GM23338 (cell line): ENCODE measurements around the gene HYAL2. TPM values are rescaled to one million over a fixed set of nuclear protein-coding genes. Genes with fewer than 3 reads are reported as not detected.

Experiments
- ATAC-seq: fragments of 200-7000 bp; cut with Tn5 transposase; 3 replicates; pipeline ENCODE4 v1.9.1; 2020
- DNase-seq: peaks from one replicate; pipeline ENCODE4 v3.0.0-alpha.2; 2015; ENCODE audit warnings: low spot score
- H2AFZ ChIP-seq: fragments of 200-600 bp; sonication (generic); 2 replicates; pipeline ENCODE4 v1.8.0; 2016; ENCODE audit warnings: antibody characterized with exemption, mild to moderate bottlenecking, moderate library complexity
- H3F3A ChIP-seq: fragments of 200-600 bp; sonication (generic); replicated peaks from 2 replicates; pipeline ENCODE4 v1.8.0; 2017; ENCODE audit warnings: antibody characterized with exemption, mixed run types, low read depth
- H3K27ac ChIP-seq: fragments of 200-600 bp; sonication (generic); 2 replicates; pipeline ENCODE4 v1.6.1; 2016; ENCODE audit warnings: low read depth
- H3K27me3 ChIP-seq: fragments of 200-600 bp; sonication (generic); 2 replicates; pipeline ENCODE4 v1.8.0; 2016; ENCODE audit warnings: mild to moderate bottlenecking, mixed run types, moderate library complexity; ENCODE audit not compliant: insufficient read depth
- H3K36me3 ChIP-seq: fragments of 200-600 bp; sonication (generic); 2 replicates; pipeline ENCODE4 v1.8.0; 2016; ENCODE audit warnings: mild to moderate bottlenecking; ENCODE audit not compliant: insufficient read depth
- H3K4me1 ChIP-seq: fragments of 200-600 bp; sonication (generic); 2 replicates; pipeline ENCODE4 v1.8.0; 2016; ENCODE audit warnings: mild to moderate bottlenecking, moderate library complexity; ENCODE audit not compliant: insufficient read depth
- H3K4me2 ChIP-seq: fragments of 200-600 bp; sonication (generic); 2 replicates; pipeline ENCODE4 v1.7.1; 2017; ENCODE audit warnings: mixed run types
- H3K4me3 ChIP-seq: fragments of 200-600 bp; sonication (generic); 2 replicates; pipeline ENCODE4 v1.6.1; 2016; ENCODE audit warnings: mixed run types
- H3K79me2 ChIP-seq: fragments of 200-600 bp; sonication (generic); replicated peaks from 2 replicates; pipeline ENCODE4 v1.8.0; 2017; ENCODE audit warnings: mild to moderate bottlenecking; ENCODE audit not compliant: insufficient read depth
- H3K9me2 ChIP-seq: fragments of 200-600 bp; sonication (generic); 2 replicates; pipeline ENCODE4 v1.8.0; 2017; ENCODE audit not compliant: insufficient read depth
- H4K20me1 ChIP-seq: fragments of 200-600 bp; sonication (generic); replicated peaks from 2 replicates; pipeline ENCODE4 v1.8.0; 2017; ENCODE audit warnings: mild to moderate bottlenecking; ENCODE audit not compliant: insufficient read depth
- H3K27ac Mint-ChIP-seq: 2 replicates; pipeline ENCODE4 v1.8.0; 2020; ENCODE audit warnings: inconsistent platforms, mild to moderate bottlenecking, moderate library complexity, mixed read lengths
- H3K27me3 Mint-ChIP-seq: 3 replicates; pipeline ENCODE4 v1.8.0; 2022; ENCODE audit warnings: low read depth, mild to moderate bottlenecking, moderate library complexity, mixed read lengths, inconsistent platforms; ENCODE audit not compliant: insufficient read depth, poor library complexity
- H3K36me3 Mint-ChIP-seq: 3 replicates; pipeline ENCODE4 v1.8.0; 2021; ENCODE audit warnings: low read depth, mild to moderate bottlenecking, inconsistent platforms, moderate library complexity, mixed read lengths
- H3K4me1 Mint-ChIP-seq: 3 replicates; pipeline ENCODE4 v1.8.0; 2020; ENCODE audit warnings: mild to moderate bottlenecking, inconsistent platforms, mixed read lengths
- H3K4me3 Mint-ChIP-seq: 3 replicates; pipeline ENCODE4 v1.8.0; 2021; ENCODE audit warnings: moderate library complexity, mild to moderate bottlenecking, inconsistent platforms, mixed read lengths
- H3K9me3 Mint-ChIP-seq: 3 replicates; pipeline ENCODE4 v1.8.0; 2020; ENCODE audit warnings: moderate library complexity, mild to moderate bottlenecking, inconsistent platforms, mixed read lengths
- CREB1 ChIP-seq: fragments of 250-450 bp; sonication (Bioruptor Pico); IDR thresholded peaks from 2 replicates; pipeline ENCODE4 v1.5.0; 2020; ENCODE audit warnings: low read depth, mild to moderate bottlenecking, moderate library complexity
- EZH2 ChIP-seq: fragments of 200-600 bp; sonication (generic); IDR thresholded peaks from one replicate; pipeline ENCODE4 v1.8.0; 2017; ENCODE audit warnings: antibody characterized with exemption, mild to moderate bottlenecking, low read depth; ENCODE audit not compliant: unreplicated experiment
- EZH2phosphoT487 ChIP-seq: fragments of 200-600 bp; sonication (generic); IDR thresholded peaks from one replicate; pipeline ENCODE4 v1.8.1; 2018; ENCODE audit warnings: antibody characterized with exemption; ENCODE audit not compliant: unreplicated experiment
- NANOG ChIP-seq: IDR thresholded peaks from 2 replicates; pipeline ENCODE4 v1.6.1; 2016; ENCODE audit warnings: antibody characterized with exemption, borderline replicate concordance
- POLR2AphosphoS5 ChIP-seq: IDR thresholded peaks from 2 replicates; pipeline ENCODE4 v1.6.1; 2016; ENCODE audit warnings: antibody characterized with exemption, low read depth
- ZNF114 ChIP-seq: fragments of 250-450 bp; sonication (Bioruptor Pico); IDR thresholded peaks from 2 replicates; pipeline ENCODE4 v1.5.0; 2020; ENCODE audit warnings: mild to moderate bottlenecking, moderate library complexity
- ZNF331 ChIP-seq: fragments of 250-450 bp; sonication (Bioruptor Pico); IDR thresholded peaks from 2 replicates; pipeline ENCODE4 v1.5.0; 2020; ENCODE audit warnings: low read depth, mild to moderate bottlenecking, moderate library complexity
- polyA plus RNA-seq: library from polyadenylated mRNA; unstranded; fragments of >200 nt; fragmentation: Nextera tagmentation; extraction: Ambion mirVana; gene quantifications from 2 replicates; pipeline ENCODE4 v1.2.1, GENCODE V29; 2016
- total RNA-seq: library from RNA; depleted of rRNA; stranded (reverse); fragments of >200 nt; shearing (Covaris generic); gene quantifications from 2 replicates; pipeline ENCODE4 v1.2.3, GENCODE V29; 2014
- TF ChIP-seq, protein P1 (sequence below), 2 experiments: fragments of 200-600 bp in 1 of 2; sonication (generic) in 1 of 2; conservative IDR thresholded peaks; 2 replicates each; pipeline versions ENCODE4 v1.5.1 to v1.6.1; 2016 to 2017; ENCODE audit warnings: antibody characterized with exemption in 2 of 2, low read depth in 2 of 2, mild to moderate bottlenecking in 2 of 2, moderate library complexity in 1 of 2
- TF ChIP-seq, protein P2 (sequence below): IDR thresholded peaks from 2 replicates; pipeline ENCODE4 v1.6.1; 2016; ENCODE audit warnings: antibody characterized with exemption
- TF ChIP-seq, protein P3 (sequence below): IDR thresholded peaks from one replicate; pipeline ENCODE4 v1.6.1; 2018; ENCODE audit warnings: antibody characterized with exemption; ENCODE audit not compliant: unreplicated experiment

HYAL2 gene
- total and polyA plus RNA-seq, 2 experiments from 2014 or later: 28.9 to 74.3 TPM

DNA sequence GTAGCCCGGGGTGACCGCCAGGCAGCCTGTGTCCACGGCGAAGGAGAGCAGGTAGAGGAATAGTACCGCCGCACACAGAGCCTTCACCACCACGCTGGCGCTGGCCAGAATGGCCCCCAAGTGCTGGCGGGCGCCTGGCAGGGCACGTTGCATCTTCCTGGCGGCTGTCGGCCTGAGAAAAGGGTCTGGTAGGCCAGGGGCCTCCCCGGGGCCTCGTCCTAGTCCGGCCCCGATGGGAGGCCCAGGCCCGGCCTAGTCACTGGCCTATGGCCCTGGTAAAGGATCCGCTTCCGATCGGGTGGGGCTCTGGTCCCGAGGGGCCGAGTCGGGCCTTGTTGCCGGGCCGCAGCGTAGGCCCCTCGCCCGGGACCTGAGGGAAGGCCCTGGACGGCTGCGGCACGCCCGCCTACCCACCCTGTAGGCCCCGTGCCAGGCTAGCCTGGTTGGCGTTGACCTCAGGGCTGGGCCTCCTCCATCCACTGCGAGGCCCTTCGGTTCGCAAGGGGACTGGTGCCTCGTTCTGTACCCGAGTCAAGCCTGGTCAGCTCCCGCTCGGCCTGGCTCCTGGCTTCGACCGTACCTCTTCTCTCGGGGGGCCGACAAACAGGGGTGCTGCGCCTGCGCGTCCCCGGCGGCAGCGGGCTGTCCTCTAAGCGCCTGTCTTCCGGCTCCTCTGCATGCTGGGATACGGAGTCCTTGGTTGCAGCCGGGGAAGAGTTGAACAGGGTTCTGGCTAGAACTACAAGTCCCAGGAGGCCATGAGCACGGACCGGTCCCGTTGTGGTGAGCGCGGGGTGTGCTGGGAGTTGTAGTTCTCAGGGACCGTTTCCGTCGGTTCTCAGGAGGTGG, 36.6 kb upstream of the HYAL2 start, which contains the start of gene TMEM115:
Gene TMEM115 (minus strand): TSS at position 611 of the 849 bp plus-strand sequence. CDS start 458 bp downstream, at position 153.
- Histone ChIP-seq H4K20me1 (peaks cover 24% of the 10 kb centered on the region), H3K36me3 (no peaks in the 10 kb centered on the region), H3K4me2 (peak within 1 kb of the TSS; percentile 92), H2AFZ (peak within 1 kb of the TSS; percentile 93), H3K4me3 (peak within 1 kb of the TSS; percentile 75), H3K9me2 (no peaks in the 10 kb centered on the region), H3K4me1 (peaks cover 10% of the 10 kb centered on the region; the same call in 1 of the 2 replicates), H3K27me3 (peaks cover 8% of the 10 kb centered on the region; the same call in 1 of the 2 replicates), H3K27ac (no peak within 1 kb of the TSS), H3K79me2 (peaks cover 21% of the 10 kb centered on the region), H3F3A (no peaks in the 10 kb centered on the region)
- H3K27me3 Mint-ChIP-seq: peaks cover 14% of the 10 kb centered on the region
- no peaks in the 10 kb centered on the region; the same call in 2 of the 3 replicates for H3K9me3 Mint-ChIP-seq
- H3K27ac Mint-ChIP-seq: peak within 1 kb of the TSS; percentile 80; the same call in 1 of the 2 replicates
- peak within 1 kb of the TSS; percentile 93 for H3K4me3 Mint-ChIP-seq
- peaks cover 22% of the 10 kb centered on the region for H3K4me1 Mint-ChIP-seq
- H3K36me3 Mint-ChIP-seq: peaks cover 7% of the 10 kb centered on the region
- ATAC-seq (peak; percentile 98), DNase-seq (peak; percentile 99)
- TF ChIP-seq, protein P1, sequence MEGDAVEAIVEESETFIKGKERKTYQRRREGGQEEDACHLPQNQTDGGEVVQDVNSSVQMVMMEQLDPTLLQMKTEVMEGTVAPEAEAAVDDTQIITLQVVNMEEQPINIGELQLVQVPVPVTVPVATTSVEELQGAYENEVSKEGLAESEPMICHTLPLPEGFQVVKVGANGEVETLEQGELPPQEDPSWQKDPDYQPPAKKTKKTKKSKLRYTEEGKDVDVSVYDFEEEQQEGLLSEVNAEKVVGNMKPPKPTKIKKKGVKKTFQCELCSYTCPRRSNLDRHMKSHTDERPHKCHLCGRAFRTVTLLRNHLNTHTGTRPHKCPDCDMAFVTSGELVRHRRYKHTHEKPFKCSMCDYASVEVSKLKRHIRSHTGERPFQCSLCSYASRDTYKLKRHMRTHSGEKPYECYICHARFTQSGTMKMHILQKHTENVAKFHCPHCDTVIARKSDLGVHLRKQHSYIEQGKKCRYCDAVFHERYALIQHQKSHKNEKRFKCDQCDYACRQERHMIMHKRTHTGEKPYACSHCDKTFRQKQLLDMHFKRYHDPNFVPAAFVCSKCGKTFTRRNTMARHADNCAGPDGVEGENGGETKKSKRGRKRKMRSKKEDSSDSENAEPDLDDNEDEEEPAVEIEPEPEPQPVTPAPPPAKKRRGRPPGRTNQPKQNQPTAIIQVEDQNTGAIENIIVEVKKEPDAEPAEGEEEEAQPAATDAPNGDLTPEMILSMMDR (conservative IDR thresholded peaks at IDR 0.05; ENCODE audit: low read depth in 2 of 2): no peak
- TF ChIP-seq POLR2AphosphoS5 (peak; percentile 72), CREB1 (CRISPR knock-in tag) (peak; percentile 86)
- TF ChIP-seq, protein P2, sequence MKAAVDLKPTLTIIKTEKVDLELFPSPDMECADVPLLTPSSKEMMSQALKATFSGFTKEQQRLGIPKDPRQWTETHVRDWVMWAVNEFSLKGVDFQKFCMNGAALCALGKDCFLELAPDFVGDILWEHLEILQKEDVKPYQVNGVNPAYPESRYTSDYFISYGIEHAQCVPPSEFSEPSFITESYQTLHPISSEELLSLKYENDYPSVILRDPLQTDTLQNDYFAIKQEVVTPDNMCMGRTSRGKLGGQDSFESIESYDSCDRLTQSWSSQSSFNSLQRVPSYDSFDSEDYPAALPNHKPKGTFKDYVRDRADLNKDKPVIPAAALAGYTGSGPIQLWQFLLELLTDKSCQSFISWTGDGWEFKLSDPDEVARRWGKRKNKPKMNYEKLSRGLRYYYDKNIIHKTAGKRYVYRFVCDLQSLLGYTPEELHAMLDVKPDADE: peak; percentile 100

DNA sequence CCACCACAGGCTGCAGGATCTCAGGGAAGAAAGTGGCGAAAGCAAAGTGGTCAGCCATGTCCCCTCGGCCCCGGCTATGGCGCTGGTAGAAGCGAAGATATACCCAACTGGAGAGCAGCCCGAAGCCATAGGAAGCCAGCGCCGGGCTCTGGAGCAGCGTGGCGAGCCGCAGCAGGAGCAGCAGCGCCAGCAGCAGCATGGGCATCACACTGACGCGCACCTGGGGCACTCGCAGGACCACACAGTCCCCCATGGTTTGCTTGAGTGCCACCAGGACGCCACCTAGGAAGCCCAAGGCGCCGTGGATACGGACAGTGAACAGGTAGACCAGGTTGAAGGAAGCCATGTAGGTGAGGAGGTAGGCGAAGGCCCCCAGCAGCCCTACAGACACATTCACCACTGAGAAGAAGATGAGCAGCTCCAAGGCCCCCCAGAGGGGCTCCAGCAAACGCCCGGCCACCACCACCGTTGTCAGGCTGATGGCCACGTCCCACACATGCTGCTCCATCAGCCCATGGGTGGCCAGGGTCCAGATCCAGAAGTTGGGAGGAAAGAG, 35.9 kb upstream of the HYAL2 start:
- H3K27me3 ChIP-seq: peaks cover 3% of the 10 kb centered on the region; the same call in 1 of the 2 replicates
- no peak for ATAC-seq
- peak overlapping the region; percentile 92 for H3K4me2 ChIP-seq
- peaks cover 21% of the 10 kb centered on the region for H3K79me2 ChIP-seq
- H3K4me1 Mint-ChIP-seq: peaks cover 22% of the 10 kb centered on the region
- no peaks in the 10 kb centered on the region for H3K36me3 ChIP-seq
- no peaks in the 10 kb centered on the region for H3F3A ChIP-seq
- peaks cover 24% of the 10 kb centered on the region for H4K20me1 ChIP-seq
- H3K4me3 Mint-ChIP-seq: peak overlapping the region; percentile 93
- peak overlapping the region; percentile 75 for H3K4me3 ChIP-seq
- no peaks in the 10 kb centered on the region for H3K9me2 ChIP-seq
- H3K4me1 ChIP-seq: peaks cover 10% of the 10 kb centered on the region; the same call in 1 of the 2 replicates
- TF ChIP-seq NANOG: no peak
- no peak for TF ChIP-seq EZH2
- TF ChIP-seq POLR2AphosphoS5: no peak
- TF ChIP-seq, protein P1 (conservative IDR thresholded peaks at IDR 0.05; ENCODE audit: low read depth in 2 of 2): no peak
- no peak for TF ChIP-seq ZNF331 (CRISPR knock-in tag)
- TF ChIP-seq, protein P3, sequence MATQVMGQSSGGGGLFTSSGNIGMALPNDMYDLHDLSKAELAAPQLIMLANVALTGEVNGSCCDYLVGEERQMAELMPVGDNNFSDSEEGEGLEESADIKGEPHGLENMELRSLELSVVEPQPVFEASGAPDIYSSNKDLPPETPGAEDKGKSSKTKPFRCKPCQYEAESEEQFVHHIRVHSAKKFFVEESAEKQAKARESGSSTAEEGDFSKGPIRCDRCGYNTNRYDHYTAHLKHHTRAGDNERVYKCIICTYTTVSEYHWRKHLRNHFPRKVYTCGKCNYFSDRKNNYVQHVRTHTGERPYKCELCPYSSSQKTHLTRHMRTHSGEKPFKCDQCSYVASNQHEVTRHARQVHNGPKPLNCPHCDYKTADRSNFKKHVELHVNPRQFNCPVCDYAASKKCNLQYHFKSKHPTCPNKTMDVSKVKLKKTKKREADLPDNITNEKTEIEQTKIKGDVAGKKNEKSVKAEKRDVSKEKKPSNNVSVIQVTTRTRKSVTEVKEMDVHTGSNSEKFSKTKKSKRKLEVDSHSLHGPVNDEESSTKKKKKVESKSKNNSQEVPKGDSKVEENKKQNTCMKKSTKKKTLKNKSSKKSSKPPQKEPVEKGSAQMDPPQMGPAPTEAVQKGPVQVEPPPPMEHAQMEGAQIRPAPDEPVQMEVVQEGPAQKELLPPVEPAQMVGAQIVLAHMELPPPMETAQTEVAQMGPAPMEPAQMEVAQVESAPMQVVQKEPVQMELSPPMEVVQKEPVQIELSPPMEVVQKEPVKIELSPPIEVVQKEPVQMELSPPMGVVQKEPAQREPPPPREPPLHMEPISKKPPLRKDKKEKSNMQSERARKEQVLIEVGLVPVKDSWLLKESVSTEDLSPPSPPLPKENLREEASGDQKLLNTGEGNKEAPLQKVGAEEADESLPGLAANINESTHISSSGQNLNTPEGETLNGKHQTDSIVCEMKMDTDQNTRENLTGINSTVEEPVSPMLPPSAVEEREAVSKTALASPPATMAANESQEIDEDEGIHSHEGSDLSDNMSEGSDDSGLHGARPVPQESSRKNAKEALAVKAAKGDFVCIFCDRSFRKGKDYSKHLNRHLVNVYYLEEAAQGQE: no peak
- TF ChIP-seq ZNF114 (CRISPR knock-in tag): no peak
- no peak for TF ChIP-seq EZH2phosphoT487
- H3K27ac Mint-ChIP-seq: peak overlapping the region; percentile 80; the same call in 1 of the 2 replicates
- peaks cover 10% of the 10 kb centered on the region for H3K27me3 Mint-ChIP-seq
- H2AFZ ChIP-seq: no peak overlapping the region
- no peak overlapping the region for H3K27ac ChIP-seq
- peaks cover 8% of the 10 kb centered on the region for H3K36me3 Mint-ChIP-seq
- no peak for DNase-seq
- no peaks in the 10 kb centered on the region; the same call in 2 of the 3 replicates for H3K9me3 Mint-ChIP-seq
